GM15510 (cell line): ENCODE results near the gene IRAK4.

Source experiments
- POLR2A ChIP-seq: IDR thresholded peaks from 3 replicates; pipeline ENCODE4 v1.6.1; 2011; ENCODE audit warnings: borderline replicate concordance; ENCODE audit not compliant: insufficient read length; ENCODE audit errors: extremely low read depth

The IRAK4 gene

GRCh38 chr12:43758247-43758727 is 464 bp upstream of the IRAK4 start:
- no peak for TF ChIP-seq POLR2A

- TF ChIP-seq POLR2A, result no peak
Observed at GRCh38 chr12:43760396-43760795, 1.6 kb downstream of the IRAK4 start.

GRCh38 chr12:43761500-43761899 is 2.7 kb downstream of the IRAK4 start:
- no peak for TF ChIP-seq POLR2A

DNA sequence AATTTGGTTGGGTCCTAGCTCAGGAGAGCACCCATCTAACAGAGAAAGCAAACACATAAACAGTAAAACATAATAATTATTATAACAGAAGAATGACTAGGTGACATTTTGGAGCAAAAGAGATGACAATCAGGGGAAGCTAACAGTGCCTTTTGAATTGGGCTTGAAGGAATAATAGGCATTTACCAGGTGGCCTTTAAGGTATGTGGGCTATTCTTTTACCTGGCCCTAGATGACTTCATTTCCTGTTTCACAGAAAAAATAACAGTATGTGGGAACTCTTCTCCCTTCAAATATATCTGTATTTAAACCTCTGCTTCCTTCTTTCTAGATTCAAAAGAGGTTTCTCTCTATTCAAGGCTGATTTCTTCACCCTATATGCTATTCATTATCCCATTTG is 3.8 kb downstream of the IRAK4 start:
- no peak for TF ChIP-seq POLR2A

- TF ChIP-seq POLR2A, result no peak
Observed at GRCh38 chr12:43763769-43764168, 5.0 kb downstream of the IRAK4 start.

DNA sequence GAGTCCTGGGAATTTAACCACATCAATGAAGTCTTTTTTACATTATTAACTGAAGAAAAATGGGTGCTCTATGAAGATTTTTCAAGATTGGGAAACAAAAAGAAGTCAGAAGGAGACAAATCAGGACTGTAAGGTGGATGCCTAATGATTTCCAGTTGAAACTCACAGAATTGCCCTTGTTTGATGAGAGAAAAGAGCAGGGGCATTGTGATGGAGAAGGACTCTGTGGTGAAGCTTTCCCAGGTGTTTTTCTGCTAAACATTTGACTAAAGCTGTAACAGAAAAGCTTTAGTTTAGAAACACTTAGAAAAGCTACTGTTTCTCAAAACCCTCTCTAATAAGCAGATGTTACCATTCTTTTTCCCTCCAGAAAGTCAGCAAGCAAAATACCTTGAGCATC is 5.8 kb downstream of the IRAK4 start:
- no peak for TF ChIP-seq POLR2A

- no peak for TF ChIP-seq POLR2A
Observed at GRCh38 chr12:43766291-43766690, 7.5 kb downstream of the IRAK4 start.

GRCh38 chr12:43776498-43776897 is 17.7 kb downstream of the IRAK4 start:
- TF ChIP-seq POLR2A, result no peak

GRCh38 chr12:43786899-43787693 is 28.3 kb downstream of the IRAK4 start:
- no peak for TF ChIP-seq POLR2A

DNA sequence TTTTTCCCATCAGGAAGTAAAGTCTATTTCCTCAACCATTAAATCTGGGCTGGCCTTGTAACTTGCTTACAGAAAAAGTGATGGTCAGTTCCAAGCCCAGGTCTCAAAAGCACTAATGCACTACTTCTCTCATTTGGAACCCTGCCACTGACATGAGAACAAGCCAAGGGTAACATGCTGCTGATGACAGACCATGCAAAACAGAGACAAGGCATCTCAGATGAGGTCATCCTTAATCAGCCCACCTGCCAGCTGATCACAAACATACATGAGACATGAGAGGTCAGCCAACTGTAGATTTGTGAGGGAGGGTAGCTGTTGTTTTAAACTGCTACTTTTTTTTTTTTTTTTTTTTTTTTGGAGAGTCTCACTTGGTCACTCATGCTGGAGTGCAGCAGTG is 31.2 kb downstream of the IRAK4 start:
- no peak for TF ChIP-seq POLR2A

GRCh38 chr12:43795716-43796280 is 37.0 kb downstream of the IRAK4 start:
- no peak for TF ChIP-seq POLR2A

GRCh38 chr12:43797561-43798217 is 38.9 kb downstream of the IRAK4 start:
- TF ChIP-seq POLR2A, result no peak

- no peak for TF ChIP-seq POLR2A
Observed at GRCh38 chr12:43805149-43805859, 46.6 kb downstream of the IRAK4 start.

DNA sequence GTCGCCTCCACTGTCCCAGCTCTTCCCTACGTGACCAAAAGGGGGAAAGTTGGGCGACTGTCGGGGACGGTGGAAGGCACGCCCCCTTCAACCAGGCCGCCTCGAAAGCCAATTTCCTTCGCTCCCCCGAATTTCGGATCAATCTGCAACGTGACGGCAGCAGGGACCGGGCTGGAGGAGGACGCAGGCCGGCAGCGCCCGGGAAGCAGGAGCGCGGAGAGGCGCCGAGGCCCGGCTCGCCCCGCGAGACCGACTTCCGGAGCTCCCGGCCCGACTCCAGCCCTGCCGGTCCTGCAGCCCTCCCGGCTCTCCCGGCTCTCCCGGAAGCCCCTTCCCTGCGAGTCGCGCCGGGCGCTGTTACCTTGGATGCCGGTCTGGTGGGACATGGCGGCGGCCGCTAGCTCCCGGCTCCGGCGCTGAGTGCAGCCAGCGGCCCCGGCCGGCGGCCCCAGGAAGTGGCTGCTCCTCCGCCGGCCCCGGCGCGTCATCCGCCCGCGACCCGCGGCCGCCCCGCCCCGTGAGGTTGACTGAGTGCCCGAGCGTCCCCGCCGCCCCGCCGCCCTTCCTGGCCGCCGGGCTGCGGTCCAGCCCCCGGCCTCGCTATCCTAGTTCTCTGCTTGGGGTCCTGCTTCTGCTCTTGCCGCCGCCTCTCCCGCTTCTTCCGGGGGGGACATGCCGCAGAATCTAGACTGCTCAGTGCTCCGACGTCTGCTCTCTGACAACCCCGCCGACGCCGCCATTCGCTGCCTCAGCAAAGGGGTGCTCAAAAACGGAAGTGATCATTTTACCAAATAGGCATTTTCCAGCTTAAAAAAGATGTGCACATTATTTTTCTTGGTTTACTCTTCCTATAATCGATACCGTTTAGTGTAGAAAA is 47.3 kb downstream of the IRAK4 start, which contains the start of gene TWF1:
Gene TWF1, minus strand, starts transcription at position 458 of the 877 bp plus-strand sequence. Its CDS starts 72 bp downstream, at position 386.
- TF ChIP-seq POLR2A, result peak; percentile 96
